Activated T-helper 2 cell treated with anti-CD3 and anti-CD28 coated beads, Interferon-gamma antibody, Interleukin-2, Interleukin-4, amounts not matched to agents 10 μg/mL and 5 μg/mL and 100 μg/mL, durations not matched to agents 14 hours and 24 hours and 36 hours (primary cell): ENCODE results near the gene DTNB. TPM values are rescaled to one million over a fixed set of nuclear protein-coding genes. Genes with fewer than 3 reads are reported as not detected.
A peak's percentile ranks its signal among the peaks of the same experiment; 100 is the strongest.

ENCODE experiments used
- DNase-seq: peaks from one replicate; pipeline ENCODE4 v3.0.0; 2021; ENCODE audit warnings: low spot score
- H3K27ac Mint-ChIP-seq: one replicate; pipeline ENCODE4 v1.8.0; 2021; ENCODE audit warnings: mixed read lengths
- H3K27me3 Mint-ChIP-seq: one replicate; pipeline ENCODE4 v1.8.0; 2021; ENCODE audit warnings: low read depth, mixed read lengths
- H3K36me3 Mint-ChIP-seq: one replicate; pipeline ENCODE4 v1.8.0; 2021; ENCODE audit warnings: low read depth, mixed read lengths
- H3K4me1 Mint-ChIP-seq: one replicate; pipeline ENCODE4 v1.8.0; 2021; ENCODE audit warnings: low read depth, mixed read lengths
- H3K4me3 Mint-ChIP-seq: one replicate; pipeline ENCODE4 v1.8.0; 2021; ENCODE audit warnings: low read depth, mild to moderate bottlenecking, moderate library complexity, mixed read lengths
- H3K9me3 Mint-ChIP-seq: one replicate; pipeline ENCODE4 v1.8.0; 2021; ENCODE audit warnings: mixed read lengths
- intact Hi-C: fragments of 100-400 bp; cut with micrococcal nuclease; formaldehyde crosslinking; loops from one replicate; pipeline ENCODE4 v1.15.1; 2023
- total RNA-seq: library from RNA; stranded (reverse); gene quantifications from 2 replicates; pipeline ENCODE4 v1.2.3, GENCODE V29; 2022

DTNB gene
- total RNA-seq, 1 donor from 2014 or later: 33.9 TPM

DNA sequence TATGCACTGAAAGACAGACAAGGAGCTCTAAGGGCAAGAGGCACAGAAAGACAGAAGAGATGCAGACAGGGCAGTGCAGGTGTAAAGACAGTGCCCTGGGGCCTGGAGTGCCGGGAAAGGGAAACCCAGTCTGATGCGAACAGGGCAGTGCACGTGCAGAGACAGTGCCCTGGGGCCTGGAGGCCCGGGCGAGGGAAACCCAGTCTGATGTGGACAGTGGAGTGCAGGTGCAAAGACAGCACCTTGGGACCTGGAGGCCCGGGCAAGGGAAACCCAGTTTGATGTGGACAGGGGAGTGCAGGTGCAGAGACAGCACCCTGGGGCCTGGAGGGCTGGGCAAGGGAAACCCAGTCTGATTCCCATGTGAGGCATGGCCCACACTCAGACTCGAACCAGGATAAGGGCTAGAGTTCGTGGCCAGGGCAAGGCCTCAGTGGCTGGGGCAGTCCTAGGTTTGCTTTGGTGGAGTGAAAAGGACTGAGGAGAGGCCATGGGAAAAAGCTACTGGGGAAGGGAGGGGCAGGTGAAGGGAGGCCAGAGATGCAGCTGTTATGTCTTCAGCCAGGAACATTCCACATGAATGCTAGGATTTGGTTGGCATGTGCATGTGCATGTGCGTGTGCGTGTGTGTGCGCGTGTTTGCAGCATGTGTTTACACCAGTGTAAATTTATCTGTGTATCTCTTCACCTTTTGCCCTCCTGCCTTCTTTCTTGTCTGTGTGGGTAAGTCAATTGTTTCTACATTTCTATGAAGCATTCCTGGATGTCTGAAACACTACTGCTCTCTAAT, 292.6 kb downstream of the DTNB start:
- H3K27me3 Mint-ChIP-seq: no peaks in the 10 kb centered on the region
- H3K4me3 Mint-ChIP-seq: no peak overlapping the region
- intact Hi-C loops: no loop called here
- DNase-seq: no peak
- peaks cover 7% of the 10 kb centered on the region for H3K36me3 Mint-ChIP-seq
- H3K9me3 Mint-ChIP-seq: no peaks in the 10 kb centered on the region
- H3K27ac Mint-ChIP-seq: peak overlapping the region; percentile 14
- H3K4me1 Mint-ChIP-seq: peaks cover 32% of the 10 kb centered on the region

DNA sequence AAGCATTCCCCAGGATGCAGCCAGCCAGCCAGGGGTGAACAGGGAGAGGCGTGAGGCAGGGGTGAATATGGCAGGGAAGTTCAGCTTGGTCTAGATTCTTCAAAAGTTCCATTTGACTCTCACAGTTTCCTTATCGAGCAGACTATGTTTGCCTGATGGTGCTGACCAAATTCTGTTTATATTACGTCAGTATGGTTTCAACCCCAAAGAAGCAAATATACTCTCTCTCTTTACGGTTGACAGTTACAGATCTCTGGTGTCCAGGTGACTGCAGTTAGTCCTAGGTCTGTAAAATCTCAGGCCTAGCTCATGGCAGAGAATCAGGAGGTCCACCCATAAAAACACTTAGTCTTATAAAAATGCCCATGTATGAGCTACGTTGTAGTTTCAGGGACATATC, 293.4 kb downstream of the DTNB start:
- intact Hi-C loops: no loop called here
- H3K4me1 Mint-ChIP-seq: peaks cover 32% of the 10 kb centered on the region
- no peaks in the 10 kb centered on the region for H3K9me3 Mint-ChIP-seq
- peaks cover 7% of the 10 kb centered on the region for H3K36me3 Mint-ChIP-seq
- no peaks in the 10 kb centered on the region for H3K27me3 Mint-ChIP-seq
- peak overlapping the region; percentile 38 for H3K27ac Mint-ChIP-seq
- no peak for DNase-seq
- no peak overlapping the region for H3K4me3 Mint-ChIP-seq

DNA sequence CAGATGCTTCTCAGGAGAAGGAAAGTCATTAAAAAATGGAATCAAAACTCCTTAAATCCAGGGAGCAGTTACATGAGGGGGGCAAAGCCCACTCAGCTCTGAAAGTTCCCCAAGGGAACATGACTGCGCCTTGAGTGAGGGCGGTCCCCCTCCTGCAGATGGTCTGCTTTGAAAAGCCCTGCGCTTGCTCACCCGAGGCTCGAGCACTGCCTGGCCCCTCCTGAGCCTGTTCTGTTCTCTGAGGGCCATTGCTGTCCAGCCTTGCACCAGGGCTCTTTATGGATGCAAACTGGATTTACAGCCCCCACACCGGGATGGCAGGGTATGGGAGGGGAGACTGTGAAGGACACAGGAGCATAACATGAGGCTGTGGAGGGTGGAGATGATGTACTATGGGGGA, 293.8 kb downstream of the DTNB start:
- no peaks in the 10 kb centered on the region for H3K9me3 Mint-ChIP-seq
- H3K4me3 Mint-ChIP-seq: no peak overlapping the region
- DNase-seq: no peak
- H3K27ac Mint-ChIP-seq: peak overlapping the region; percentile 38
- peaks cover 32% of the 10 kb centered on the region for H3K4me1 Mint-ChIP-seq
- intact Hi-C loops: loop anchor here (5.0 kb wide), 1 partner anchor 73 kb away; no protein-coding TSS in a partner anchor
- peaks cover 7% of the 10 kb centered on the region for H3K36me3 Mint-ChIP-seq
- H3K27me3 Mint-ChIP-seq: no peaks in the 10 kb centered on the region

DNA sequence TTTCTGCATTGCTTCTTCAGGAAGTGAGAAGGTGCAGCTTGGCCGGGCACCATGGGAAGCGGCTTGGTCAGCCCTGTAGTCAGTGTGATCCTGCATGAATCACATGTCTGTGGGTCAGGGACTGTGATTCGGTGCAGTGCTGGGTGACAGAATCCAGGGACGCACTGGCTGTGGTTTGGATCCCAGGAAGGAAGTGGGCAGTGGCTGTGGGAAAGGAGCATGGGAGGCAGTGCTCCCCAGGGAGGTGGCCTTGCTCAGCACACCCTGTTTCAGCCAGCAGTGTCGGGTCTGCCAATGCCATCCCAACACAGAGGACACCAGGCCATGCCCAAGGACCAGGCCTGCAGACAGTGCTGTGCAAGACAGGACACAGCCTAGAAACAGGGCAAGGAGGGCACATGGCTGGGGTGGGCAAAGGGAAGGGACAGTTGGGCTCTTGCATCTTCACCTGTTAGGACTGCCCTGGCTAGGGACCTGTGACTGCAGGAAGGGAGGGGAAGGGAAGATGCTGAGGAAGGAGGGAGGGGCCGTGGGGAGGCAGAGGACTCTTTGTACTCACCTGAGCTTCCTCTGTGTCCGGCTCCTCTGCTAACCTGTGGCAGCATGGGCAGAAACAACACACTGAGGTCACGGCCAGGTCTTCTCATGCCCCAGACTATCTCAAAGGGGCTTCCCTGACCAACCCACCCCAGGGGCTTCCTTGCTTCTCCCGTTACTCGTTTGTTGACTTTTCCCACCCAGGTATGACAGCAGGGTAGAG, 294.5 kb downstream of the DTNB start:
- H3K9me3 Mint-ChIP-seq: no peaks in the 10 kb centered on the region
- peak overlapping the region; percentile 61 for H3K27ac Mint-ChIP-seq
- no peak overlapping the region for H3K4me3 Mint-ChIP-seq
- intact Hi-C loops: loop anchor here (5.0 kb wide), 1 partner anchor 73 kb away; no protein-coding TSS in a partner anchor
- no peak for DNase-seq
- peaks cover 7% of the 10 kb centered on the region for H3K36me3 Mint-ChIP-seq
- H3K27me3 Mint-ChIP-seq: no peaks in the 10 kb centered on the region
- H3K4me1 Mint-ChIP-seq: peaks cover 32% of the 10 kb centered on the region

DNA sequence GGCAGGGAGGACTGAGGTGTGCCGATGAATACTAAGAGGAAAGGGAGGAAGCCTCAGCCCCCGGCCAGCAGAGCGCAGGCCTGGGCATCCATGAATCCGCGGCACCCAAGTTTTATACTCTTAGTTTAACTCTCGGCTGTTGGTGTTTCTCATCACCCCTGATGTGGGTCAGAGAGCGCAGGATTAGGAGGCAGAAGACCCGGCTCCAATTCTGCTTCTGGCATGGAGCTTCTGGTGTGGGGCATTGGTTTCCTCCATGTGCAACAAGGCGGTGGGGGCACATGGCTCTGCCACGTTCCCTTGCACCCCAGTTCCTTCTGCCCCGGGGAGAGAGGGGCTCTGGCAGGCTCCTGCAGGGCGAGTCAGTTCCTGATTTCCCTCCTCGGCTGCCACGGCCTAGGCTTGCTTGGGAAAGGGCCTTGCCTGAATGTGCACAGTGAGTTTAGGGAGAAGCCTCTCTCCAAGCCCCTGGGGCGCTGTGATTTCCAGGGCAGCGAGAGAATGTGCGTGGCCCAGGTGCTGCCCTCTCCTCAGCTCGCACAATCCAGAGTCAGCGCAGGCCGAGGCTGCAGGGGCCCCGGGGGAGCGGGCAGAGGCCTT, 295.5 kb downstream of the DTNB start:
- no peaks in the 10 kb centered on the region for H3K27me3 Mint-ChIP-seq
- H3K4me3 Mint-ChIP-seq: no peak overlapping the region
- H3K27ac Mint-ChIP-seq: peak overlapping the region; percentile 98
- no peaks in the 10 kb centered on the region for H3K9me3 Mint-ChIP-seq
- intact Hi-C loops: loop anchor here (1.0 to 5.0 kb wide), 6 partner anchors 15 to 179 kb away; no protein-coding TSS in a partner anchor
- H3K36me3 Mint-ChIP-seq: peaks cover 7% of the 10 kb centered on the region
- H3K4me1 Mint-ChIP-seq: peaks cover 32% of the 10 kb centered on the region
- DNase-seq: no peak

DNA sequence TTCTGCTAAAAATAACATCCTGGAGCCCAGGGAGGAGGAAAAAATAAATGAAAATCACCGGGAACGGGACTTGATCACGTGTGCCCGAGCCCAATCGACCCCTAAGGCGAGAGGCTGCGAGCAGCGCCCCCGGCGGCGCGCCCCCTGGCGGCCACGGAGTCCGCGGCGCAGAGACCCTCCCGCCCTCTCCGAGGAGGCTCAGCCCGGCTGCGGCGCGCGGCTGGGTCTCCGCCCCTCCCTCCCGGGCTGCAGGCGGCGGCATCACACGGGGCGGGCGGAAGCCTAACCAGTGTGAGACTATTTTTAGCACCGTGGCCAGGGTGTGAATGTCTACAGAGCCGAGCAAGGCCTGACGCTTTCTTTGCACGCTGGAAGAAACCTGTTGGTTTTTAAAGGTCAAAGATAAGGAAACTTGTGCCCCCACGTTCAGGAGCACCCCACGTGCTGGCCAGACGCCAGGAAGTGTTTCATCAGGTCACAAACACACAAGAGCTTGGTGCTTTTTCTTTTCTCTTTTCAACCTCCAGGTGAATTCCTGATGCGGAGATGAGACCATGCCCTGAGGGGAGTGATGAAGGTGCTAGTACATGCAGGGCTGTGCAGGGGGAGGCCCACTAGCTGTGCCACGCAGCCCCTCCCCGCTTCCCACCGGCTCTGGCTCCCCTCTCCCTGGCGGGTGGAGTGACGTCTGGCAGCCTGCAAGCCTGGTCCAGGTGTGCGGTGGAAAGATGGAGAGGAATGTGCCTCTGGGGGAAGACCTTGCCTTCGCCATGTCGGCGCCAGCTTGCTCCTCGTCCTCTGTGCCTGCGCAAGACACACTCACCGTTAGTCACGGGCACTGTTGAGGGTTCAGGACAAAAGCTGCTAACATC, 296.4 kb downstream of the DTNB start:
- Mint-ChIP-seq H3K4me1 (peaks cover 30% of the 10 kb centered on the region), H3K36me3 (peaks cover 7% of the 10 kb centered on the region), H3K9me3 (no peaks in the 10 kb centered on the region), H3K27me3 (no peaks in the 10 kb centered on the region), H3K4me3 (peak overlapping the region; percentile 62), H3K27ac (peak overlapping the region; percentile 98)
- DNase-seq: peak; percentile 90
- intact Hi-C loops: loop anchor here (1.0 to 5.0 kb wide), 6 partner anchors 14 to 180 kb away; no protein-coding TSS in a partner anchor

DNA sequence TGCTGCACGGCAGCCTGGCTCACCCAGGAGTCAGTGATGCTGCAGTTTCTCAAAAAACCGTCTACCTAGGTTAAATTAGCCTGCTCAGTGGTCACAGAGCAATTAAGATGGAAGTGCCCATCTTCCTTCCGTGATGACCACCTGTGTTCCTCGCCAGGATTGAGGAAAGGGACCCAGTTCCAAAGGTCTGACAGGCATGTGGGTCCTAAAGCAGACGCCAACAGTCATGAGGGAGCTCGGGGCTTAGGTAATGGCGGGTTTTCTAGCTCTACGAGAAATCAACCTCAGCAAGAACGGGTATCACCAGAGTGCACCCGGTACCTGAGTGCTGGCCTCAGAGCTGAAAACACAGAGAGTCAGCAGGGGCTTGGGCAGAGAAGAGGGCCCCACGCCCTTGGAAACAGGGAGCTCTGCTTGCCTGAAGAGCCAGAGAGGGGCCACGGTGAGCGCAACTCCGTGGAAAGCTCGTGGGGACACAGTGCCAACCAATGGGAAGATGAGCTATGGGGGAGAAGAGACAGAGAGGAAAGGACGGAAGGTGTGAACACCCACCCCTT, 297.3 kb downstream of the DTNB start:
- DNase-seq: no peak
- H3K4me1 Mint-ChIP-seq: peaks cover 27% of the 10 kb centered on the region
- no peaks in the 10 kb centered on the region for H3K9me3 Mint-ChIP-seq
- H3K27ac Mint-ChIP-seq: peak overlapping the region; percentile 83
- H3K4me3 Mint-ChIP-seq: no peak overlapping the region
- peaks cover 7% of the 10 kb centered on the region for H3K36me3 Mint-ChIP-seq
- H3K27me3 Mint-ChIP-seq: no peaks in the 10 kb centered on the region
- intact Hi-C loops: loop anchor here (2.0 to 5.0 kb wide), 3 partner anchors 13 to 76 kb away; no protein-coding TSS in a partner anchor

DNA sequence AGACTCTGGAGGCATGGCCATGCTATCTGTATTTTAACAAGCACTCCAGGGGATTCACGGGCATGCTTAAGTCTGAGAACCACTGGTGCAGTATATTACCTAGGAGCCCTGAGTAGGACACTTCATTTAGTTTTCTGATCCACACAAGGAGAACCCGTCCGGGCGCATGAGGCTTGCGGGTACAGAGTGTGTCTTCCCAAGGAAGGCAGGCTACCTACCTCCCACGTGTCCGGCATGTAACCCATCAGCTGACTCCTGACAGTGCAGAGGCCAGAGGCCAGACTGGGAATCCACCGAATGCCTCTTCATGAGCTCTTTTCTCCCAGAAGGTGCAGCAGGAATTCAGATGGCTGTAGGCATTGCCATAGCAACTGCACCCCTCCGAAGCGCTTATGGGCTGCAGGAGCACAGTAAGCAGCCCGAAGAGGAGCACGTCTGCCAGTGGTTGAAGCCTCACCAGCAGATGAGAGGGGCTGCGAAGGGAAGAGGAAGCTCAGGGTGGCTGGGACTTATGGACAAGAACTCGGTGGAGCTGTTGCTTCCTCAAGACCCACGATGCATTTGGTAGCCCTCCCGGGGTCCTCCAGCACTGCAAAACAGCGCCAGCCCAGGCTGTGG, 297.9 kb downstream of the DTNB start:
- DNase-seq: no peak
- Mint-ChIP-seq H3K9me3 (no peaks in the 10 kb centered on the region), H3K36me3 (peaks cover 7% of the 10 kb centered on the region), H3K4me3 (no peak overlapping the region), H3K27me3 (no peaks in the 10 kb centered on the region), H3K4me1 (peaks cover 27% of the 10 kb centered on the region), H3K27ac (no peak overlapping the region)
- intact Hi-C loops: loop anchor here (5.0 kb wide), 1 partner anchor 77 kb away; no protein-coding TSS in a partner anchor

DNA sequence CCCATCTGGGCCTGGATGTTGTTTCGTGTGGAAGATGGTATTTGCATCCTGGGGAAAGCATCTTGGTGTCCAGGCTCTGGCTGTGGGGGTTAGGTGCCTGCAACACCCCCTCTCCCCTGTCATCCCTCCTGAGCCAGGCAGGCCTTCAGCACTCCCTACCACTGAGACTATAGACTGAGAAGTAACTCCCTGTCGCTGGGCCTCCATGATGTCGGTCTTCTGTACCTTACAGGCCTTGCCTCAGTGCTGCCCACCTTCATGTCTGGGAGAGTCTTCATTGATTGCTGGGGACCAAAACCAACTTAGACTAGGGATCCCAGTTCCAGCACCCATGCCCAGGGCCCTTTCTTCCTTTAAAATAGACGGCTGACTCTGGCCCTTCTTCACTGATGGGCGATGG, 298.6 kb downstream of the DTNB start:
- Mint-ChIP-seq H3K4me1 (peaks cover 25% of the 10 kb centered on the region), H3K36me3 (peaks cover 7% of the 10 kb centered on the region), H3K27ac (no peak overlapping the region), H3K27me3 (no peaks in the 10 kb centered on the region), H3K4me3 (no peak overlapping the region), H3K9me3 (no peaks in the 10 kb centered on the region)
- DNase-seq: no peak
- intact Hi-C loops: loop anchor here (5.0 kb wide), 1 partner anchor 77 kb away; no protein-coding TSS in a partner anchor

DNA sequence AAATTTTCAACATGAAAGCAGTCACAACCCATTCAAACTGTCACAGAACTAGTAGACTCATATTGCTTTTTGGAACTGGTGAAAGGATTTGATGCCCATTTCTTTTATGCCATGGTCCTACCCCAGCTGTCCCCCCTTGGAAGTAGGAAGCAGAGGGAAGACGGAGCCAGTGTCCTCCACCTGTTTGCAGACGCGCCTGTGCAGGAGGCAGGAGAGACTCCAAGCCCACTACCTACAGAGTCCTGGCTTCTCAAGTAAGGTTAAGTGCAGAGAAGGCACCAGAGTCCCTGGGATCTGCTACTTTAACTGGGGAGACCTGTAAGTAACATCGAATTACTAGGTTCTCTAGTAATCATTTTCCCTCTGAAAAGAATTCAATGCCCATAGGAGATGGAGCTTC, 299.0 kb downstream of the DTNB start:
- Mint-ChIP-seq H3K4me1 (peaks cover 21% of the 10 kb centered on the region), H3K4me3 (no peak overlapping the region), H3K27ac (no peak overlapping the region), H3K9me3 (no peaks in the 10 kb centered on the region), H3K27me3 (no peaks in the 10 kb centered on the region), H3K36me3 (peaks cover 7% of the 10 kb centered on the region)
- no peak for DNase-seq
- intact Hi-C loops: no loop called here

DNA sequence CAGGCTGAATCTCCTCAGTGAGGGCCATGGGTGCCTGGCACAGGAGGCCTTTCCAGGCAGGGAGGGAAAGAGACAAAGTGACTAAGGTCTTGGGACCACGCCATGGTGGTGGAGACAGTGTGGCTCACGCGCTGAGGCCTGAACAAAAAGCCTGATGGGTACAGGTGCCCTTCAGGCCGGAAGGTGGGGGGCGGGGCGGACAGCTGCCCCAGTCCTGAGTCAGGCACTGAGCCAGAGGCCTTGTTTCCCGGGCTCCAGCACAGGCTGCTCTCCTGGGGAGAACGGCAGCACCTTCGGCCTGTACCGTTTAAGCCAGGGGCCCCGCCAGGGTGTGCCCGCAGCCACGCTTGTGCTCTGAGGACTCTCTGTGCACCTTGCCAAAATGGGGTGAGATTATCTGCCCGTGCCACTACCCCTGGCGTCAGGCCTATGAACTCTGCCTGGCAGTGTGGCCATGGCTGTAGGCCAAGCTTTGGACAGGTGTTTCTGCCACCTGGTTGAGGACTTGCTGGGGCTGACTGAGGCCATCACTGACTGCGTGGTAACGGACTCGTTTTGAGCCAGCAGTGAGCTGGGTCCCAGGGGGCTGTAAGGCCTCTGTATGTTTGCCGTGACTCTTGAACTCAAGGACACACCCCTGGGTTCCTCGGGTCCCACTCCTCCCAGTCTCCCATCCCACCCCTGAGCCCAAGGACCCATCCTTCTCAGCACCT, 300.0 kb downstream of the DTNB start:
- peaks cover 7% of the 10 kb centered on the region for H3K36me3 Mint-ChIP-seq
- no peaks in the 10 kb centered on the region for H3K9me3 Mint-ChIP-seq

More for the DNA sequence above, 300.0 kb downstream of the DTNB start:
- DNase-seq: no peak
- intact Hi-C loops: no loop called here
- Mint-ChIP-seq H3K4me1 (peaks cover 16% of the 10 kb centered on the region), H3K27ac (no peak overlapping the region), H3K27me3 (no peaks in the 10 kb centered on the region), H3K4me3 (no peak overlapping the region)
